Body of pancreas (tissue), 4 donors: ENCODE data around the gene IGF2BP1. TPM values are rescaled to one million over a fixed set of nuclear protein-coding genes. Genes with fewer than 3 reads are reported as not detected.
"Not testable (repeated sequence)": the region's sequence is repeated elsewhere in the genome, so short reads cannot be mapped to it uniquely, and the experiment has no call there.

Experiments
- ATAC-seq: fragments of 150-250 bp; one replicate; pipeline ENCODE4 v1.9.1; 2016
- DNase-seq, 4 donors: peaks; one replicate each; pipeline ENCODE4 v3.0.0-alpha.2; 2019
- H3K27ac ChIP-seq, 4 donors: fragments of 200-600 bp; sonication (generic); 1 replicate in 3 of 4; 2 replicates in 1 of 4; pipeline versions ENCODE4 v1.5.1 to v1.6.1; 2016 to 2019; ENCODE audit warnings: mild to moderate bottlenecking in 1 of 4, mixed read lengths in 1 of 4, moderate library complexity in 1 of 4
- H3K27me3 ChIP-seq, 2 donors: fragments of 200-600 bp; sonication (generic); one replicate each; pipeline ENCODE4 v1.6.0; 2016; ENCODE audit warnings: mild to moderate bottlenecking in 1 of 2
- H3K36me3 ChIP-seq, 2 donors: fragments of 200-600 bp; sonication (generic); replicated peaks in 1 of 2; 2 replicates each; pipeline ENCODE4 v1.5.1; 2016; ENCODE audit warnings: low read depth in 2 of 2; ENCODE audit not compliant: insufficient read depth in 1 of 2
- H3K4me1 ChIP-seq: fragments of 200-600 bp; sonication (generic); one replicate; pipeline ENCODE4 v1.6.0; 2016
- H3K4me3 ChIP-seq, 2 donors: fragments of 200-600 bp; sonication (generic); 1 replicate in 1 of 2; 2 replicates in 1 of 2; pipeline ENCODE4 v1.5.1; 2016 to 2019
- H3K9me3 ChIP-seq, 3 donors: fragments of 200-600 bp; sonication (generic); 1 replicate in 2 of 3; 2 replicates in 1 of 3; pipeline ENCODE4 v1.5.1; 2016
- POLR2A ChIP-seq, 3 donors: fragments of 450-650 bp; IDR thresholded peaks; one replicate each; pipeline ENCODE4 v1.6.1; 2016; ENCODE audit warnings: antibody characterized with exemption in 3 of 3, mild to moderate bottlenecking in 2 of 3
- WGBS, 2 donors: methylation state at CpG; one replicate each; pipeline ENCODE4 v1.1.5; 2017; 5-methylcytosine and 5-hydroxymethylcytosine counted together
- intact Hi-C: fragments of 100-400 bp; cut with DNase I; formaldehyde crosslinking; loops from one replicate; pipeline ENCODE4 v1.15.1; 2023
- total RNA-seq, 2 donors: library from RNA; depleted of rRNA; stranded (reverse); fragments of >200 nt; gene quantifications; one replicate each; pipeline ENCODE4 v1.1.0, GENCODE V29; 2016
- TF ChIP-seq, protein P1 (sequence below), 7 experiments: fragments of 450-650 bp in 4 of 7; fragments of 200-600 bp in 3 of 7; sonication (generic) in 3 of 7; IDR thresholded peaks; one replicate each; pipeline ENCODE4 v1.5.1; 2016 to 2019; ENCODE audit warnings: antibody characterized with exemption in 7 of 7

IGF2BP1 gene
- total RNA-seq, 2 donors from 2014 or later = not detected

DNA sequence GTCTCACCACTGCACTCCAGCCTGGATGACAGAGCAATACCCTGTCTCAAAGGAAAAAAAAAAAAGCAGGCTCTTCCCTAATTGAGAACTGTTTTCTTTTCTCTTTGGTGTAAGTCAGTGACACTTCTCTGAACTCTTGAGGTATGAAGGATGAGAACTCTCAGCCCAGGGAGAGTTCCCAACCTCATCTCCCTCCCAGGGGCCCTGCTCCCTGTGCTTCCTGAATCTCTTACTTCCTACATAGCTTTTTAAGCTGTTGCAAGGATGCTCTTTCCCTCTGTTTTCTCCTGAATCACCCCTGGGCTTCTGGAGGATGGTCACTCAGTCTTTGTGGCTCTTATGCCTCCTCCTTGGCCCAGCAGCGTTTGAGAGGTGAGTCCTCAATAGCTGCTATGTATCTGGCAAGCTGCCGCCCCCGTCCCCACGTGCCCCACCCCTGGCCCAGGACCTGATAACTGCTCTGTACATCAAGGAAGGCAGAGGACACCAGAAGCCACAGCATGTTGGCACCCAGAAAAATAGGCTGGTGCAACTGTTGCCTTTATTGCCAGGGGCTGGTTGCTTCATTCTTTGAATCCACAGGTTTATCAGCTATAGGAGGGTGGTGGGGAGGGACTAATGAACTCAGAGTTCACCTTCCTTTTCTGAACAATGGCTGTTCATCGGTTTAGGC is 24.0 kb downstream of the IGF2BP1 start:
- Histone ChIP-seq H3K4me1 (no peaks in the 10 kb centered on the region), H3K36me3 (no peaks in the 10 kb centered on the region), H3K27ac (no peak overlapping the region), H3K4me3 (no peak overlapping the region), H3K9me3 (no peaks in the 10 kb centered on the region), H3K27me3 (peaks cover 0 to 1% of the 10 kb centered on the region in 2 donors)
- WGBS, 2 donors = 36 to 49% methylated on average over 5 of the region's 5 CpGs
- no peak for TF ChIP-seq POLR2A (IDR thresholded peaks at IDR 0.05)
- TF ChIP-seq, protein P1, sequence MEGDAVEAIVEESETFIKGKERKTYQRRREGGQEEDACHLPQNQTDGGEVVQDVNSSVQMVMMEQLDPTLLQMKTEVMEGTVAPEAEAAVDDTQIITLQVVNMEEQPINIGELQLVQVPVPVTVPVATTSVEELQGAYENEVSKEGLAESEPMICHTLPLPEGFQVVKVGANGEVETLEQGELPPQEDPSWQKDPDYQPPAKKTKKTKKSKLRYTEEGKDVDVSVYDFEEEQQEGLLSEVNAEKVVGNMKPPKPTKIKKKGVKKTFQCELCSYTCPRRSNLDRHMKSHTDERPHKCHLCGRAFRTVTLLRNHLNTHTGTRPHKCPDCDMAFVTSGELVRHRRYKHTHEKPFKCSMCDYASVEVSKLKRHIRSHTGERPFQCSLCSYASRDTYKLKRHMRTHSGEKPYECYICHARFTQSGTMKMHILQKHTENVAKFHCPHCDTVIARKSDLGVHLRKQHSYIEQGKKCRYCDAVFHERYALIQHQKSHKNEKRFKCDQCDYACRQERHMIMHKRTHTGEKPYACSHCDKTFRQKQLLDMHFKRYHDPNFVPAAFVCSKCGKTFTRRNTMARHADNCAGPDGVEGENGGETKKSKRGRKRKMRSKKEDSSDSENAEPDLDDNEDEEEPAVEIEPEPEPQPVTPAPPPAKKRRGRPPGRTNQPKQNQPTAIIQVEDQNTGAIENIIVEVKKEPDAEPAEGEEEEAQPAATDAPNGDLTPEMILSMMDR (IDR thresholded peaks at IDR 0.05) = no peak
- intact Hi-C loops = no loop called here
- DNase-seq (no peak), ATAC-seq (no peak)

DNA sequence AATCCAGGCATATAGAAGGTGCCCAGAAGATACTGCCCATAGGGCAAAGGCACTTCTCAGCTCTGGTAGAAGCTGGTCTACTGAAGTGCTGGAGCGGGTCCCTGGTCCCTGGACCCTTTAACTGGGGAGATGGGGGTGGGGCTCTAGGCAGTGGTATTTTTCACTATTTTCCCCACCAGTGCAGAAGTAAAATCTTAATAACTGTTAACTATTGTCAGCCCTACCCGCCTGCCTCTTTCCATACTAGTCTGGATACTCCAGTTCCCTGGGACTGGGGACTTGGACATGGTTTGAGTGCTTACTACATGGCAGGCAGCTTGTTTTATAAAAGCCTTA is 24.6 kb downstream of the IGF2BP1 start:
- Histone ChIP-seq H3K4me3 (no peak overlapping the region), H3K9me3 (no peaks in the 10 kb centered on the region), H3K36me3 (no peaks in the 10 kb centered on the region), H3K4me1 (no peaks in the 10 kb centered on the region), H3K27ac (no peak overlapping the region), H3K27me3 (no peaks in the 10 kb centered on the region)
- intact Hi-C loops = no loop called here
- 88 to 90% methylated on average over 2 of the region's 2 CpGs for WGBS, 2 donors
- DNase-seq (no peak), ATAC-seq (no peak)
- TF ChIP-seq, protein P1 (IDR thresholded peaks at IDR 0.05) = no peak
- no peak for TF ChIP-seq POLR2A (IDR thresholded peaks at IDR 0.05)

GRCh38 chr17:49022391-49022941 is 25.3 kb downstream of the IGF2BP1 start:
- no peaks in the 10 kb centered on the region for H3K27me3 ChIP-seq
- WGBS, 2 donors = 49 to 52% methylated on average over 6 of the region's 6 CpGs
- H3K27ac ChIP-seq = no peak overlapping the region
- H3K4me3 ChIP-seq = no peak overlapping the region
- ATAC-seq (peak; percentile 67), DNase-seq (peak in 2 of 4 donors; percentile 32 to 45)
- H3K9me3 ChIP-seq = no peaks in the 10 kb centered on the region
- intact Hi-C loops = no loop called here
- no peaks in the 10 kb centered on the region for H3K36me3 ChIP-seq
- TF ChIP-seq POLR2A (IDR thresholded peaks at IDR 0.05) = no peak
- TF ChIP-seq, protein P1 (IDR thresholded peaks at IDR 0.05) = no peak
- H3K4me1 ChIP-seq = no peaks in the 10 kb centered on the region

DNA sequence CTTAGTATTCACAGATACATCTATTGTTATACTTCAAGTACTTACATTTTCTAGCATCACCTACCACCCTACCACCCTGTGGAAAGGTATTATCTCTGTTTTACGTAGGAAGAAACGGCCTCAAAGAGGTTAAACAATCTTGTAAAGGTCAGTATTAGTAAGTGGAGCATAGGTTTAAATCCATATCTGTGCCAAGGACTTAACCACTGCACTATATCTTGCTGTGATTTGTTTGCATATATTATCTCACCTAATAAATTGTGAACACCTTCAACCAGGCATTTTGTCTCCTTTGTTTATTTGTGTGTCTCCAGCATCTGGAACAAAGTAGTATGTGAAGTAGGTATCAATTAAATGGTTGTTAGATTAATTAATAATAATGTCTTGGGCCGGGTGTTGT is 27.3 kb downstream of the IGF2BP1 start:
- WGBS, 2 donors = 39 to 42% methylated on average over 3 of the region's 3 CpGs
- DNase-seq (no peak), ATAC-seq (no peak)
- Histone ChIP-seq H3K36me3 (no peaks in the 10 kb centered on the region), H3K27ac (no peak overlapping the region), H3K9me3 (no peaks in the 10 kb centered on the region), H3K27me3 (no peaks in the 10 kb centered on the region), H3K4me3 (no peak overlapping the region), H3K4me1 (no peaks in the 10 kb centered on the region)
- intact Hi-C loops = no loop called here
- TF ChIP-seq, protein P1 (IDR thresholded peaks at IDR 0.05) = no peak
- no peak for TF ChIP-seq POLR2A (IDR thresholded peaks at IDR 0.05)

DNA sequence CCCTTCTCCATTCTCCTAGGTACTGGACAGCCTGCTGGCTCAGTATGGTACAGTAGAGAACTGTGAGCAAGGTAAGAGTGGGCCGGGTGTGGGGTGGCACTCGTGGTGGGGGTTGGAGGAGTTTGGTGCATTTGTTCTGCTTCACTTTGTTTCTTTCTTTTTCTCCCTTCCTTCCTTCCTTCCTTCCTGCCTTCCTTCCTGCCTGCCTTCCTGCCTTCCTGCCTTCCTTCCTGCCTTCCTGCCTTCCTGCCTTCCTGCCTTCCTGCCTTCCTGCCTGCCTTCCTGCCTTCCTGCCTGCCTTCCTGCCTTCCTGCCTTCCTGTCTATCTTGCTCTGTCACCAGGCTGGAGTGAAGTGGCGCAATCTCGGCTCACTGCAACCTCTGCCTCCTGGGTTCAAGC is 29.3 kb downstream of the IGF2BP1 start:
- not testable (repeated sequence) for H3K27me3 ChIP-seq, H3K36me3 ChIP-seq, H3K4me1 ChIP-seq, H3K27ac ChIP-seq, H3K4me3 ChIP-seq, ATAC-seq, H3K9me3 ChIP-seq, DNase-seq
- intact Hi-C loops = loop anchor here (5.0 kb wide), 1 partner anchor 139 kb away; no protein-coding TSS in a partner anchor
- 56 to 77% methylated on average over 3 of the region's 4 CpGs for WGBS, 2 donors
